Mesodermal cell (in vitro differentiated cells): ENCODE results near the gene OASL.
"Not testable (repeated sequence)": the region's sequence is repeated elsewhere in the genome, so short reads cannot be mapped to it uniquely, and the experiment has no call there.

ENCODE experiments used
- H3K27ac ChIP-seq: 2 replicates; pipeline ENCODE4 v1.7.0; 2013; ENCODE audit warnings: mild to moderate bottlenecking, low read depth, low read length, moderate library complexity; ENCODE audit not compliant: severe bottlenecking
- H3K36me3 ChIP-seq: 2 replicates; pipeline ENCODE4 v1.7.1; 2013; ENCODE audit warnings: mild to moderate bottlenecking, low read length, moderate library complexity; ENCODE audit not compliant: control insufficient read depth, insufficient read depth
- H3K4me1 ChIP-seq: one replicate; pipeline ENCODE4 v1.7.1; 2013; ENCODE audit warnings: mild to moderate bottlenecking, low read length; ENCODE audit not compliant: insufficient read depth, control insufficient read depth, poor library complexity, severe bottlenecking
- H3K4me3 ChIP-seq: 2 replicates; pipeline ENCODE4 v1.7.0; 2013; ENCODE audit warnings: low read length, control low read depth, mild to moderate bottlenecking; ENCODE audit not compliant: insufficient read depth, poor library complexity, severe bottlenecking; ENCODE audit errors: extremely low read depth
- H3K9me3 ChIP-seq: 2 replicates; pipeline ENCODE4 v1.7.1; 2013; ENCODE audit warnings: mild to moderate bottlenecking, low read length, moderate library complexity; ENCODE audit not compliant: control insufficient read depth
- WGBS, 2 experiments: methylation state at CpG; one replicate each; pipeline ENCODE4 v1.1.5; 2013; ENCODE audit warnings: missing lambda C conversion rate in 2 of 2; ENCODE audit not compliant: insufficient coverage in 2 of 2; 5-methylcytosine and 5-hydroxymethylcytosine counted together

OASL gene

GRCh38 chr12:121075911-121076310, 36.9 kb upstream of the OASL start:
- 87 to 100% methylated on average over 6 to 11 of the region's 33 CpGs for whole genome bisulfite sequencing, 2 experiments
- H3K36me3 ChIP-seq, H3K27ac ChIP-seq, H3K4me1 ChIP-seq, H3K4me3 ChIP-seq, H3K9me3 ChIP-seq: not testable (repeated sequence)

GRCh38 chr12:121072147-121072546, 33.1 kb upstream of the OASL start:
- 92 to 96% methylated on average over 1 to 3 of the region's 3 CpGs for WGBS, 2 experiments
- no peak overlapping the region for H3K27ac ChIP-seq
- no peaks in the 10 kb centered on the region for H3K36me3 ChIP-seq
- H3K4me1 ChIP-seq = no peaks in the 10 kb centered on the region
- peaks cover 8% of the 10 kb centered on the region for H3K9me3 ChIP-seq
- no peak overlapping the region for H3K4me3 ChIP-seq

GRCh38 chr12:121069206-121069605, 30.2 kb upstream of the OASL start:
- WGBS, 2 experiments = 96% methylated on average over 4 of the region's 6 CpGs; no CpG with 5 or more reads in 1 of the 2 experiments

GRCh38 chr12:121065345-121065744, 26.3 kb upstream of the OASL start:
- H3K4me1 ChIP-seq = no peaks in the 10 kb centered on the region
- H3K27ac ChIP-seq = no peak overlapping the region
- H3K36me3 ChIP-seq = no peaks in the 10 kb centered on the region
- H3K4me3 ChIP-seq = no peak overlapping the region
- WGBS, 2 experiments = 50% methylated on average over 1 of the region's 2 CpGs; no CpG with 5 or more reads in 1 of the 2 experiments
- no peaks in the 10 kb centered on the region for H3K9me3 ChIP-seq

More at GRCh38 chr12:121069206-121069605, 30.2 kb upstream of the OASL start:
- Histone ChIP-seq H3K36me3 (no peaks in the 10 kb centered on the region), H3K4me1 (no peaks in the 10 kb centered on the region), H3K9me3 (peaks cover 8% of the 10 kb centered on the region), H3K27ac (no peak overlapping the region), H3K4me3 (no peak overlapping the region)

GRCh38 chr12:121064586-121064985, 25.5 kb upstream of the OASL start:
- not testable (repeated sequence) for H3K4me1 ChIP-seq, H3K4me3 ChIP-seq, H3K27ac ChIP-seq, H3K9me3 ChIP-seq, H3K36me3 ChIP-seq
- 91 to 95% methylated on average over 7 to 11 of the region's 12 CpGs for WGBS, 2 experiments

- WGBS, 2 experiments = 86 to 88% methylated on average over 1 of the region's 1 CpG
- no peak overlapping the region for H3K4me3 ChIP-seq
- no peaks in the 10 kb centered on the region for H3K9me3 ChIP-seq
Measured at GRCh38 chr12:121064116-121064515, 25.1 kb upstream of the OASL start.

GRCh38 chr12:121062391-121063045, 23.5 kb upstream of the OASL start:
- H3K9me3 ChIP-seq = no peaks in the 10 kb centered on the region
- WGBS, 2 experiments = 87 to 93% methylated on average over 10 to 11 of the region's 11 CpGs
- no peak overlapping the region for H3K27ac ChIP-seq
- H3K4me1 ChIP-seq = no peaks in the 10 kb centered on the region
- no peak overlapping the region for H3K4me3 ChIP-seq
- H3K36me3 ChIP-seq = no peaks in the 10 kb centered on the region

More at GRCh38 chr12:121064116-121064515, 25.1 kb upstream of the OASL start:
- no peaks in the 10 kb centered on the region for H3K4me1 ChIP-seq
- H3K36me3 ChIP-seq = no peaks in the 10 kb centered on the region
- H3K27ac ChIP-seq = no peak overlapping the region

GRCh38 chr12:121061831-121062230, 22.8 kb upstream of the OASL start:
- no CpG with 5 or more reads among the region's 2 CpGs for WGBS, 2 experiments
- H3K9me3 ChIP-seq = no peaks in the 10 kb centered on the region
- no peaks in the 10 kb centered on the region for H3K4me1 ChIP-seq
- H3K36me3 ChIP-seq = no peaks in the 10 kb centered on the region
- H3K4me3 ChIP-seq = no peak overlapping the region
- no peak overlapping the region for H3K27ac ChIP-seq

GRCh38 chr12:121060149-121061001, 21.3 kb upstream of the OASL start:
- H3K4me3 ChIP-seq = no peak overlapping the region
- H3K9me3 ChIP-seq = no peaks in the 10 kb centered on the region
- no peaks in the 10 kb centered on the region for H3K4me1 ChIP-seq
- WGBS, 2 experiments = 47 to 64% methylated on average over 8 to 10 of the region's 16 CpGs
- H3K27ac ChIP-seq = no peak overlapping the region
- no peaks in the 10 kb centered on the region for H3K36me3 ChIP-seq

- Histone ChIP-seq H3K4me1 (no peaks in the 10 kb centered on the region), H3K9me3 (no peaks in the 10 kb centered on the region), H3K27ac (no peak overlapping the region), H3K36me3 (no peaks in the 10 kb centered on the region), H3K4me3 (no peak overlapping the region)
- 84% methylated on average over 4 to 6 of the region's 10 CpGs for WGBS, 2 experiments
Measured at GRCh38 chr12:121059031-121059898, 20.2 kb upstream of the OASL start.
